GOT3 (cell line): ENCODE measurements around the gene ANKRD63.

Experiments
- DNase-seq: peaks from one replicate; lab custom pipeline; 2025; ENCODE audit warnings: mixed read lengths; lab: John Stamatoyannopoulos, UW

ANKRD63 gene

DNA sequence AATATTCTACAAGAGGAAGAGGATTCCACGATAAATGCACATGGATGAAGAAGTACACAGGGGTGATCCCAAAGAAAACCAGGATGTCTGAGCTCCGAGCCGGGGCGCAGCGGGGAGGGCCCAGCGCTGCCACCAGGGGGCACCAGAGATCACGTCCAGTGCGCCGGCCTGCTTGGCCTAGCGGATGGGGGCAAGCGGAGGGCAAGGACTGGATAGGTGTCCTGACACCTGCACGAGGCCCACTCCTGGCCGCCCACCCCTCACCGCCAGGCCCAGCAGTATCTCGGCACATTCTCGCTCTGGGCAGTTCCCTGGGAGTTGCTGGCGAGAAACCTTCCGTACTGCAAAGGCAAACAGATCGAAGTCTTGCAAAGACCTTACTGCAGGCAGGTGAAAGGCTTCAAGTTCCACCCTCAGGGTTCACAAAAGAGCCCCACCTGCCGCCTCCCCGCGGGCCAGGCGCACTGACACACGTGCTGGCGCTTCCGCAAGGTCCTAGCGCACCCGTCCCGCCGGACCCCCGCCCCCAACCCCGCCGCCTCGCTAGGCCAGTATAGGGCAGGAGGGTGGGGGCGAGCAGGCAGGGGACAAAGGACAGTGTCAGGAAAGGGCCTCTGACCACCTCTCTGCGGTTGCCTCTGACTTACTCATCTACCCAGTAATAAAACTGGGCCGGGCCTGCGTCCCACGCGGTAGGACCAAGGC, 3.3 kb downstream of the ANKRD63 start:
- DNase-seq = no peak

DNA sequence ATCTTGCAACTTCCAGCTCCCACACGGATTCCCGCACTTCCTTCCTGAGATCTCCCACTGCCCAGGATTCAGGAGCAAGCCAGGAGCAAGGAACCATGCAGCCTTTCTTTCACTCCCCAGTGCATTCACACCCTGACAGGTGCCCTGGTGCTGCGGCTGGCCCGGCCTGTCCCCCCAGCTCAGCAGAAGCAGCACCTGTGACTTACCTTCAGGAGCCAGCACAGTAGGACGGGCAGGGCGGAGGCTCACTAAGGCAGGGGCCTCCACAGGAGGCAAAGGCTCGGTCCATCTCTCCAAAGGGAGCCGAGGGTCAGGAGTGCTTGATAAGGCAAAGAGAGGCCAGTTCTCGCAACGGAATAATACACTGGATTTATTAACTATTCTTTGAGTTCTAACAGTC, 4.8 kb downstream of the ANKRD63 start:
- DNase-seq = no peak

DNA sequence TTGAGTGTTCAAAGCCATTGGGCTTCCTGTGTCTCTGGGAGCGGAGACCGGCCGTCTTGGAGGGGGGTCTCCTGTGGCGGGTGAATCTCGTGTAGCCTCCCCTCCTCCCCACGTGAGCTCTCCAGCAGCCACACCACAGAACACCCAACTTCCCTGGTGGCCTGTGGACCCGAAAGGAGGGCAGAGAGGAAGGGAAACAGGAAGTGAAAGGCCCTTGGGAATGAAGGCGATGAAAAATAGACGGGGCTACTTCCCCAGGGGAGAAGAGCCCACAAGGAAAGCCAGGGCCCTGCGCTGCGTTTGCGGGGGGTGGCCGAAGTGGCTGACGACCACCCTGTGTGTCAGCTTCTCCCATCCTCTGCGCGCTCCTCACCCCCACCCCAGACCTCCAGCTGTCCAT, 5.4 kb downstream of the ANKRD63 start:
- DNase-seq = no peak

GRCh38 chr15:40276927-40277326, 5.9 kb downstream of the ANKRD63 start:
- DNase-seq = no peak

GRCh38 chr15:40275954-40276353, 6.9 kb downstream of the ANKRD63 start:
- DNase-seq = no peak

DNA sequence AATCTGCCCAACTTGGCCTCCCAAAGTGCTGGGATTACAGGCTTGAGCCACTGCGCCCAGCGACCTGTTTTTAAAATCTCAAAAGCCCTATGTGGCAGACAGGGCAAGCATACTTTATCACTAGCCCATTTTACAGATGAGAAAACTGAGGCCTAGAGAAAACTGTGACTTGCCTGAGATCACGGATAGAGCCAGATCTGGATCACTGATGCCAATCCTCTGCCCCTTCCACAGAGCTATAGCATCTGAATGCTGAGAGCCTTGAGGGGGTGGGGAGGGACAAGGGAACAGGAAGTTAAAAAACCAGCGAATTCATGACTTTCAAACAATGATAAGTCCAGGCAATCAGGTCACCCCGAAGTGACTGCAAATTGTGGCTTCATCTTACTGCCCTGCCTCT, 7.3 kb downstream of the ANKRD63 start:
- no peak for DNase-seq

DNA sequence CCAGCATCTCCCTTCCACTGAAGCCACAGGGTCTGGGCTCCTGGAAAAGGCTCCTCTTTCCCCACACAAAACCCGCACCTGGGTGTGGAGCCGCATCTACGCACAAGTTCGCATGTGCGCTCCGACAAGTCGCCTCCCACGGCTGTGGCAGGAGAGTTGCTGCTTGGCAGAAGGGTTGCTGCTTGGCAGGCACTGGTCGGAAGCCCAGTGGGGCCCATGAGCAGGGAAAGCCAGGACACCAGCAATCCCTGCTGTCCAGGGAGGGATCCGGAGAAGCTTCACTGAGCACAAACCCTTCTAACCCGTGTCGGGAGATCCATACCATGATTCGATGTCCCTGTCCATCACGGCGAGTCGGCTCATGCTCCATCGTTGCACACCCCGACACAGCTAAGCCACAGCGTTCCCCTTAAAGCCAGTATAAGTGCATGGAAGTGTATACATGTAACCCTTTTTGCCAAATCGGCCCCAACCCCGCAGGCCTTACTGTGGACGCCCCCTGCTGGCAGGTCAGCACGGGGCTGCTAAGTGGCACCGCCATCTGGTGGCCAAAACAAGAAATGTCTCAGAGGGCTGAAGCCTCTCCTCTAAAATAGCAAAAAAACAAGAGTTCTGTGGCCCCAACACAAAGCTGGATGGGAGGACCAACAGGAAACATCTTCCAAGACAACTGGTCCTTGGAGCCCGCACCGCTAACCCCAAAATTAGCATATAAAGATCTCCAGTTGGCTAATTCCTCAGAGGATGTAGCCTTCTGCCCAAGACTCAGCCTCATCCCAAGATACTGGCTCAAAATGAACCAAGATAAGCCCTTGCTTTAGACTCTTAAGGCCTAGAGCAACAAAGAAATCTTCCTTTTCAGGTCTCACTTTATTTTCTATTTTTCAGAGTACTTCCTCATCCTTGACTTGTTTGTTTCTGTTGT, 8.3 kb downstream of the ANKRD63 start:
- peak; percentile 58 for DNase-seq

DNA sequence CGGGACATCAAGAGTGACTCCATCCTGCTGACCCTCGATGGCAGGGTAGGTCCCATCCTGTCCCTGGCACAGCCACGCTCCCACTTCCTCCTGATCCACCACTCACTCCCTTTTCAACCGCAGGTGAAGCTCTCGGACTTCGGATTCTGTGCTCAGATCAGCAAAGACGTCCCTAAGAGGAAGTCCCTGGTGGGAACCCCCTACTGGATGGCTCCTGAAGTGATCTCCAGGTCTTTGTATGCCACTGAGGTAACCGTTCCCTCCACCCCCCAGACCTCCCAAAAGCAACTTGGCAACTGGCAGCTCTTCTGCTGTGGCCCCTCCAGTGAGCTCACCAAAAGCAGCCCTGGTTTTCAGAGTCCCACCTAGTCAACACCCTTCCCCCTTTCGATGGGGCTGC, 9.4 kb downstream of the ANKRD63 start:
- DNase-seq = no peak

DNA sequence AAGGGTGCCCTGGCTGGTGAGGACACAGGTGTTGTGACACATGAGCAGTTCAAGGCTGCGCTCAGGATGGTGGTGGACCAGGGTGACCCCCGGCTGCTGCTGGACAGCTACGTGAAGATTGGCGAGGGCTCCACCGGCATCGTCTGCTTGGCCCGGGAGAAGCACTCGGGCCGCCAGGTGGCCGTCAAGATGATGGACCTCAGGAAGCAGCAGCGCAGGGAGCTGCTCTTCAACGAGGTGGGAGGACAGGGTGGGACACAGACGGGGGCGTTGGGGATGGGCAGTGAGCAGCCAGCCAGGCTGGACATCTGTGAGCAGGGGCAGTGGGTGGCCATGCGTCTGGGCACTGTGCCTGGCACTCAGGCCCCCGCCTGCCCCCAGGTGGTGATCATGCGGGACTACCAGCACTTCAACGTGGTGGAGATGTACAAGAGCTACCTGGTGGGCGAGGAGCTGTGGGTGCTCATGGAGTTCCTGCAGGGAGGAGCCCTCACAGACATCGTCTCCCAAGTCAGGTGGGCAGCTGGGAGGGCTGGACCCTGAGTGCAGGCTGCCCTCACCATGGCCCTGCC, 10.3 kb downstream of the ANKRD63 start:
- DNase-seq = no peak

- no peak for DNase-seq
Measured at GRCh38 chr15:40271685-40272484, 11.0 kb downstream of the ANKRD63 start.

DNA sequence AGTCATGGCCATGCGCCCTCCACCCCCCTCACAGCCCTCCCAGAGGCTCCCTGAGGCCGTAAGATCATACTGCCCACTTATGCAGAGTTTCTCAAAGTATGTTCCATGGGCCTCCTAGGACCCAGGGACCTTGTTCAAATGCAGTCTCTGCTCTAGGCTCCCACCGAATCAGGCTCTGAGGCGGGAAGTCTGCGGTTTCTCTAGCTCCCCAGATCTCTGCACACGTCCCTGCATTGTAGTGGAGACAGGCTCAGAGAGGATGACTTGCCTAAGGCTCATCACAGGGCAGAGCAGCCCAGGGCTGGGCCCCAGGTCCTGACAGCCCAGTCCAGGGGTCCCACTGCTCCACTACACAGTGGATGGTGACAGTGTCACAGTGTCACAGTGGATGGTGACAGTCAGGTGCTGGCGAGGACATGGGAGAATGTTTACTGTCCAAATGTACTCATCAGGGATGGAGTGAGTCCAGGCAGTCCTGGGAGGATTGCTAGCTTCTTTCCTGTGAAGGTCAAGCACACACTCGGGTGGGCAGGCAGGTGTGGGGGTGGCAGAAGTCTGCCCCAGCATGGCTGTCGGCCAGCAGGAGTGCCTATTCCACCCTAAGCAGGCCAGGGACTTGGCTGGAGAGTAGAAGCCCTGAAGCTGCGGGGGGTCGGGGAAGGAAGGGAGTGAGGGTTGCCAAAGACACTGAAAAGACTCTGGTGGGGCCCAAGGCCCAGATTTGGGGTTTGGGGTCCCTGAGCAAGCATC, 12.4 kb downstream of the ANKRD63 start:
- no peak for DNase-seq

- DNase-seq = no peak
Measured at GRCh38 chr15:40269604-40270003, 13.3 kb downstream of the ANKRD63 start.

GRCh38 chr15:40267670-40268069, 15.2 kb downstream of the ANKRD63 start:
- no peak for DNase-seq

- peak; percentile 55 for DNase-seq
Measured at GRCh38 chr15:40266828-40267304, 16.0 kb downstream of the ANKRD63 start.

DNA sequence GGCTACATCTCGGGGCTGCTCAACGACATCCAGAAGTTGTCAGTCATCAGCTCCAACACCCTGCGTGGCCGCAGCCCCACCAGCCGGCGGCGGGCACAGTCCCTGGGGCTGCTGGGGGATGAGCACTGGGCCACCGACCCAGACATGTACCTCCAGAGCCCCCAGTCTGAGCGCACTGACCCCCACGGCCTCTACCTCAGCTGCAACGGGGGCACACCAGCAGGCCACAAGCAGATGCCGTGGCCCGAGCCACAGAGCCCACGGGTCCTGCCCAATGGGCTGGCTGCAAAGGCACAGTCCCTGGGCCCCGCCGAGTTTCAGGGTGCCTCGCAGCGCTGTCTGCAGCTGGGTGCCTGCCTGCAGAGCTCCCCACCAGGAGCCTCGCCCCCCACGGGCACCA, 17.0 kb downstream of the ANKRD63 start:
- no peak for DNase-seq

- DNase-seq = no peak
Measured at GRCh38 chr15:40265355-40265754, 17.5 kb downstream of the ANKRD63 start.

GRCh38 chr15:40264321-40265153, 18.3 kb downstream of the ANKRD63 start:
- DNase-seq = no peak

DNA sequence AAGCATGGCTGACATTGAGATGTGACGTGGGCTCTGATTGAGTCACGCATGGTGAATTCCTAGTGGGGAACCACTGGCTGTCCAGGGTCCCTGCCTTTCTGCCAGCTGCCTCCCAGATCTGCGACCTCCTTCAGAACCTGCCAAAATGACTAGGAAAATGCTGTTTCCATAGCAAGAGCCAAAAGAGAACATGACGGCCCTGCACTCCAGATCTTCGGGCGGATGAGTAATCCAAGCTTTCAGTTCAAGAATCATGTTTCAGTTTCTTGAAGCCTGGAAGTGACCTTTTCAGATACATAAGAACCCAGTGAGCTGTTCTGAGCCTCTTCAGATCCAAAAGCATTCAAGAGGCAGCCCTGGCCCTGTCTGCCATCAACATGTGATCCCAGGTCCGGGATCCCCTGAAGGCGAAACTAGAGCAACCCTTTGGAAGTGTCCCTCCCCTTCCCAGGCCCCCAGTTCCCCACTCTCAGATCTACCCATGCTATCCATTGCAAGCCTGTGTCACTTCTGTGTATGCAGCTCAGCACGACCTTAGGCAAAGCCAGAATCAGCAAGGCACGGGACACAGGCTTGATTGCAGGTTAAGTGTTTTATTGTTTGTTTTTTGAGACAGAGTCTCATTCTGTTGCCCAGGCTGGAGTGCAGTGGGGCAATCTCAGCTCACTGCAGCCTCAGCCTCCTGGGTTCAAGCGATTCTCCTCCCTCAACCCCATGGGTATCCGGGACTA, 19.7 kb downstream of the ANKRD63 start:
- no peak for DNase-seq

DNA sequence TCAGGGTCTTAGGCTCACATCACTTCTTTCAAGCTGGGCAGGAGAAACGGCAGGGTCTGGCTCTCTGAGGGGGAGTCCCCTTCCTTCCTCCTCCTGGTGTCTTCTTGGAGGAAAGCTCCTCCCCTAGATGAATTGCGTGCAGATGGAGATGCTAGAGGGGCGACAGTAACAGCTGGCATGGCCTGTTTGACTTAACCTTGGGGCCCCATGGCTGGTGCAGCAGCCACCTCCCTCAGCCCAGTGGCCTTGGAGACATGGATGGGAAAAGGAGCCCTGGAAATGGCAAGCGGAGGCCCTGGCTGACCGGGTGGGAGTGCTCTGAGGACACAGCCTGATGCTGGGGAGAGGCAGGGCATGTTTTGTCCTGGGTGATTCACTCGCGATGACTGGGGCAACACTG, 23.8 kb downstream of the ANKRD63 start:
- DNase-seq = no peak

DNA sequence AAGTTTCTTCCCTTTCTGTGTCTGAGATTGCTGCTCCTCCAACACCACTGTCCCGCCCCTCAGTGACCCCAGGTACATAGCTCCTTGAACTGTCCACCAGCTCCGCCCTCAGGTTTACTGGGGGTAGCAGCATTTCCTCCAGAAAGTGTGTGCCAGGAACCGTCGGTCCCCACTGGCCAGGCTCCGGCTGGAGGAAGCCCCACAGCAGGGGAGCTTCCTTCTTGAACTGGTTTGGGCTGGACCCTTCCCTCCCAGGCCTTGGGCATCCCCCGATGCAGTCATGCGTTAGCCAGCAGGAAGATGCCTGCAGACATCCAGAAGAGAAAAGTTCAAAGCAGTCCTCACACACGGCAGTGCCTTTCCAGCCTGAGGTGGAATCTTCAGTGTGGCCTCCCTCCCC, 24.3 kb downstream of the ANKRD63 start:
- DNase-seq = no peak
